ENCODE data around the gene OSBP2.

OSBP2 gene, protein sequence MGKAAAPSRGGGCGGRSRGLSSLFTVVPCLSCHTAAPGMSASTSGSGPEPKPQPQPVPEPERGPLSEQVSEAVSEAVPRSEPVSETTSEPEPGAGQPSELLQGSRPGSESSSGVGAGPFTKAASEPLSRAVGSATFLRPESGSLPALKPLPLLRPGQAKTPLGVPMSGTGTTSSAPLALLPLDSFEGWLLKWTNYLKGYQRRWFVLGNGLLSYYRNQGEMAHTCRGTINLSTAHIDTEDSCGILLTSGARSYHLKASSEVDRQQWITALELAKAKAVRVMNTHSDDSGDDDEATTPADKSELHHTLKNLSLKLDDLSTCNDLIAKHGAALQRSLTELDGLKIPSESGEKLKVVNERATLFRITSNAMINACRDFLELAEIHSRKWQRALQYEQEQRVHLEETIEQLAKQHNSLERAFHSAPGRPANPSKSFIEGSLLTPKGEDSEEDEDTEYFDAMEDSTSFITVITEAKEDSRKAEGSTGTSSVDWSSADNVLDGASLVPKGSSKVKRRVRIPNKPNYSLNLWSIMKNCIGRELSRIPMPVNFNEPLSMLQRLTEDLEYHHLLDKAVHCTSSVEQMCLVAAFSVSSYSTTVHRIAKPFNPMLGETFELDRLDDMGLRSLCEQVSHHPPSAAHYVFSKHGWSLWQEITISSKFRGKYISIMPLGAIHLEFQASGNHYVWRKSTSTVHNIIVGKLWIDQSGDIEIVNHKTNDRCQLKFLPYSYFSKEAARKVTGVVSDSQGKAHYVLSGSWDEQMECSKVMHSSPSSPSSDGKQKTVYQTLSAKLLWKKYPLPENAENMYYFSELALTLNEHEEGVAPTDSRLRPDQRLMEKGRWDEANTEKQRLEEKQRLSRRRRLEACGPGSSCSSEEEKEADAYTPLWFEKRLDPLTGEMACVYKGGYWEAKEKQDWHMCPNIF

DNA sequence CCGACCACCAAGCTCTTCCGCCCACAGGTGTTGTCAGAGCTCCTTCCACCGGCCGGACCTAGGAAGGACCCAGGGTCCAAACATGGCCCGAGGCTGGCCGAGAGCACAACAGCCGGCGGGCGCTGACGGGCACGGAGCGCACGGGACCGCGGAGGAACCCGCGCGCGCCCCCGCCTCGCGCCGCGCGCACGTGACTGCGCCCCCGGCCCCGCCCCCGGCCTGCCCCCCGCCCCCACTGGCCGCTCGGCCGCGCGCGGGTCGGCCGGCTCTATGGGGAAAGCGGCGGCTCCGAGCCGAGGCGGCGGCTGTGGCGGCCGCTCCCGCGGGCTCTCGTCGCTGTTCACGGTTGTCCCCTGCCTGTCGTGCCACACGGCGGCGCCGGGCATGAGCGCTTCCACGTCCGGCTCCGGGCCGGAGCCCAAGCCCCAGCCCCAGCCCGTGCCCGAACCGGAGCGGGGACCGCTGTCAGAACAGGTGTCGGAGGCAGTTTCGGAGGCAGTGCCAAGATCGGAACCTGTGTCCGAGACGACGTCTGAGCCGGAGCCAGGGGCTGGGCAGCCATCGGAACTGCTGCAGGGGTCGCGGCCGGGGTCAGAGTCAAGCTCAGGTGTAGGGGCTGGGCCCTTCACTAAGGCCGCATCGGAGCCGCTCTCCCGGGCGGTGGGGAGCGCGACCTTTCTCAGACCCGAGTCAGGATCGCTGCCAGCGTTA lies at the start of gene OSBP2:
OSBP2 (plus strand) TSS at position 235 of the 711 bp plus-strand sequence; CDS start at position 271, 36 bp downstream.
- no peak for TF ChIP-seq POLR2A (IDR thresholded peaks at IDR 0.05; ENCODE audit: low read depth, low read length)
- no peak for FAIRE-seq
- DNase-seq (ENCODE audit: insufficient read length, low spot score), result no peak

DNA sequence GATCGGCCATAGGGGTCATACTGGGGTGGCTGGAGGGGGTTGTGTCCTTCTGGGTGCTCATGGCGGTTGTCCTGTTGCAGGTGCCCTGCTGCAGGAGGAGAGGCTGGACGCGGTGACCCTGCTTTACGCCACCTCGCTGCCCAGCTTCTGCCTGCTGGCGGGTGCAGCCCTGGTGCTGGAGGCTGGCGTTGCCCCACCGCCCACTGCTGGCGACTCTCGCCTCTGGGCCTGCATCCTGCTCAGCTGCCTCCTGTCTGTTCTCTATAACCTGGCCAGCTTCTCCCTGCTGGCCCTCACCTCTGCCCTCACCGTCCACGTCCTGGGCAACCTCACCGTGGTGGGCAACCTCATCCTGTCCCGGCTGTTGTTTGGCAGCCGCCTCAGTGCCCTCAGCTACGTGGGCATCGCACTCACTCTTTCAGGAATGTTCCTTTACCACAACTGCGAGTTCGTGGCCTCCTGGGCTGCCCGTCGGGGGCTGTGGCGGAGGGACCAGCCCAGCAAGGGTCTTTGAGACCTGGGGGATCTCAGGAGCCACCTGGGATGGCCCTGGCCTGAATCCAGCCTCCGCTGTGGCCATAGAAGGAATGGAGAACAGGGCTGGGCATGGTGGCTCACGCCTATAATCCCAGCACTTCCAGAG lies 48.0 kb upstream of the OSBP2 start:
- FAIRE-seq, result no peak

DNA sequence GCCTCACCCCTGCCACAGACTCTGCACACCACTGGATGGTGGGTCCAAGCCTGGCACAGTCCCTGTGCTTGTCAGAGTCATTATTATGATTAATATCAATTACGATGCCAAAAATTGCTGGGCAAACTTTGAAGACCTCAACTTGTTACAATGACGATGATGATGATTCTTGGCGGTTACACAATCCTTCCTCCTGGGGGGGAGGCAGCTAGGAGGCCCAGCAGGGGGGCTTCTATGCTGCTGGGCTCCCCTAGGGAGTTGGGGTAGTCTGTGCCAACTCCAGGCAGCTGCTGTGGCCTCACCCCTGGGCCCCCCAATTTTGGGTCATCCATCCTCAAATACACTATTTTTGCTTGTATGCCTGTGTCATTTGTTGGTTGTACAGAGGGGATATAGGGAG lies 47.1 kb upstream of the OSBP2 start:
- no peak for TF ChIP-seq POLR2A (IDR thresholded peaks at IDR 0.05; ENCODE audit: low read depth, low read length)
- DNase-seq (ENCODE audit: insufficient read length, low spot score) (no peak), FAIRE-seq (no peak)

More for the DNA sequence above, 48.0 kb upstream of the OSBP2 start:
- DNase-seq (ENCODE audit: insufficient read length, low spot score), result no peak
- no peak for TF ChIP-seq POLR2A (IDR thresholded peaks at IDR 0.05; ENCODE audit: low read depth, low read length)

DNA sequence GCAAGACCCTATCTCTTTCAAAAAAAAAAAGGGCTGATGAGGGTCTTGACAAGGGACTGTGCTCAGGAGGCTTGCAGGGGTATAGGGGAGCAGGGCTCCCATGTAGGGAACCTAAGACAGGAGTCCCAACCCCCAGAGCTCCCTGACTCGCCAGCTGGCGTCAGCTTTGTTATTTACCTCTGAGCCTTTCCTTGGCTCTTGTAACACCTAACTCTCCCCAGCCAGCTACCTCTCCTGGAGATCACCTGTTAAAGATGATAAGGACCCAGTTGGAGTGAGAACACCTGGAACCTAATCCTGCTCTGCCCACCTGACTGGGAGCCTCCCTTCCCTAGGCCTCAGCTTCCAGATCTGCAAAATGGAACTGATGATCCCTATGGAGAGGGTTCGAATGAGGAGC lies 45.8 kb upstream of the OSBP2 start:
- DNase-seq (ENCODE audit: insufficient read length, low spot score), result no peak
- TF ChIP-seq POLR2A (IDR thresholded peaks at IDR 0.05; ENCODE audit: low read depth, low read length), result no peak
- no peak for FAIRE-seq

DNA sequence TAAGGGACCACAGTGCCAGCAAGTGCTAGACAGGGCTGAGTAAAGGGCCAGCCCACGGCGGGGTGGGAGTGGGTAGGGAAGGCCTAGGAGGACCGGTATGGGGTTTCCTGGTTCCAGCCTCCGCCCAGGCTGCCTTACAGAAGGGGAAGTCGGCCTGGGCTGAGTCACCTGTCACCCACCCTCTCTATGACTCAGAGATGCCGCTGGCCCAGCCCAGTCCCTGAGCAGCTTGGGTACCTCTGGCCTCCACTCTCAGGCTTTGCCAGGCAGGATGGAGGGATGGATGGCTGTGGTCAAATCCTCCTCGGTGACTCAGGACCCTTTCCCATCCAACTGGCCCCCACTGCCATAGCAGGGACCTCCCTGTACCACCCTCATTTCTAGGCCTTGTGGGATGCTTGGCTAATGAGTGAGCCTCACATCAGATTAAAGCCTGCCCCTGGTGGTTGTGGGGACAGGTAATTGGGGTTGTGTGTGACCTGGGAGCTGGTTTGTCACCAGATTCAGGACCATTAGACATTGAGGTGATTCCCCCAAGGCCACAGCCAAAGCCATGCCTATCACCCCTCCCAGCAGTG lies 45.2 kb upstream of the OSBP2 start:
- TF ChIP-seq POLR2A (IDR thresholded peaks at IDR 0.05; ENCODE audit: low read depth, low read length), result no peak
- peak; percentile 90 for DNase-seq (ENCODE audit: insufficient read length, low spot score)
- FAIRE-seq, result peak; percentile 88

DNA sequence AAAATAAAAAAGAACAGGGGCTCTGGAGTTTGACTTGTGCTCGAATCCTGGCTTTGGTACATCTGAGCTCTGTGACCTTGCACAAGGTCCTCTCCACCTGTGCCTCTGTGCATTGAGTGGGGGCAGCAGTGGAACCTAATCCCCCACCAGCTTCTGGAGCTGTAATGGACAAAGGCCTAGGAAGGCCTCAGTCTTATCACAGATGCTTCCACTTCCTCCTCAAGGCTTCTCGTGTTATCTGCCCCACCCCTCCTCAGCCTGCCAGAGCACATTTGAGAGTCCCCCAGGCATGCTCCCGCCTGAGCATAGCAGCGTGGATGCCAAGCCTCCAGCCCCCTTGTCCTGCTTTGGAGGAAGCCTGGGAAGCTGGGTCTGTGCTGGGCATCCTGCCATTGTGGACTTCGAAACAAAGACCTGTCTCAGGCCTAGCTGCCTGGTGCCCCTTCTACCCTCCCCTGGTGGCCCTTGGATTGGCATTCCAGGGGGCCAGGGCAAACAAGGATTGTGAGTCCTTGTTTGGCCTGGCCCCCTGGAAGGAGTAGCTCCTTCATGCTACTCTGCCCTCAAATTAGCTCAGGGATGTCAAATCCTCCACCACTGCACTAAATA lies 44.1 kb upstream of the OSBP2 start:
- TF ChIP-seq POLR2A (IDR thresholded peaks at IDR 0.05; ENCODE audit: low read depth, low read length), result no peak
- DNase-seq (ENCODE audit: insufficient read length, low spot score), result no peak
- FAIRE-seq, result no peak

DNA sequence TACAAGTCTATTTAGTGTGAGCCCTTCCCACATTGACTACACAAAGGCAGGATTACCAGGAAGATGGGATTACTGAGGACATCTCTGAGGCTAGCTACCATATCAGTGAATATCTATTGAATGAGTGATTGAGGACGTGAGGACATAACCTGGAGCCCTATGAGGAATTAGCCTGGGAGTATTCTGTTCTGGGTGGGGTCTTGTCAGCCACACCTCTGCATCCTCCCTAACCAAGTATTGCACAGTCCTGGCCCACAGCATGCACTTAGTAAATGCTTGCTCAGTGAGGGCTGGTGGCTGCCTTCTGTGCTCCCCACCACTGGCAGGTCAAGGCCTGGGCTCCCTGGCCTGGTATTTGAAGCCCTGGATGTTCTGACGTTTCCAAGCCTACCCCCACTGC lies 41.8 kb upstream of the OSBP2 start:
- DNase-seq (ENCODE audit: insufficient read length, low spot score) (no peak), FAIRE-seq (no peak)
- TF ChIP-seq POLR2A (IDR thresholded peaks at IDR 0.05; ENCODE audit: low read depth, low read length), result no peak

DNA sequence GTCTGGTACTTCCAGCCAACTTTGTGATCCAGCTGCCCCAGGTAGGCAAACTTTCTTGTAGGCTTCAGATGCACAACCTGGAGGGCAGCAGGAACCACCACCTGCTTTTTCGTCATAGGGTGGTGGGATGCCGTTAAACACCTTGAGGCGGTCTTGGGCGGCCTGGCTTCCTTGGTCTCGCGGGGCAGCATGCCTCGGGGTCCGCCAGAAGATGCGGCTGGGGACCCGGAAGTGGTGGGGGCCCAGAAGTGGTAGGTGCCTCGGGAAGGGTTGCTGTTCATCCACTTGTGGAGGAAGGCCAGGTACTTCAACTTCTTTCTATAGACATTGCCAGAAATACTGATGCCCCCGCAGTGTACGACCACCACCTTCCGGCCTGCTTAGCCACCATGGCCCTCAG lies 40.3 kb upstream of the OSBP2 start:
- no peak for TF ChIP-seq POLR2A (IDR thresholded peaks at IDR 0.05; ENCODE audit: low read depth, low read length)
- DNase-seq (ENCODE audit: insufficient read length, low spot score) (no peak), FAIRE-seq (no peak)

DNA sequence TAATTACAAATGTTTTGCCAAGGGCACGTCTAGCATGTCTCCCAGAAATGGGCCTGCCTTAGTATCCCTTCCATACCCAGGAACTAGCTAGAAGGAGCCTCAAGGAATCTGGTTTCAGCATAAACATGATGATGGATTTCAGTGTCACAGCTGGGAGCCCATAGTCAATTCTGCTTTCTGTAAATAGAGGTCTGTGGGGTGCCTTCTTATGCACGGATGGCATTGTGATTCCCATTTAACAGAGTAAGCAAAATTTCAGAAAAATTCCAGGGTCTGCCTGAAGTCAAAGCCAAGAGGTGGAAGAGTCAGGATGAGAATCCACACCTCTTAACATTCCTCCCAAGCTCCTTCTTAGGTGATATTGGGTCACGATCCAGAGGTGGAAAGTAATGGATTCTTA lies 39.1 kb upstream of the OSBP2 start:
- TF ChIP-seq POLR2A (IDR thresholded peaks at IDR 0.05; ENCODE audit: low read depth, low read length), result no peak
- DNase-seq (ENCODE audit: insufficient read length, low spot score) (no peak), FAIRE-seq (no peak)

DNA sequence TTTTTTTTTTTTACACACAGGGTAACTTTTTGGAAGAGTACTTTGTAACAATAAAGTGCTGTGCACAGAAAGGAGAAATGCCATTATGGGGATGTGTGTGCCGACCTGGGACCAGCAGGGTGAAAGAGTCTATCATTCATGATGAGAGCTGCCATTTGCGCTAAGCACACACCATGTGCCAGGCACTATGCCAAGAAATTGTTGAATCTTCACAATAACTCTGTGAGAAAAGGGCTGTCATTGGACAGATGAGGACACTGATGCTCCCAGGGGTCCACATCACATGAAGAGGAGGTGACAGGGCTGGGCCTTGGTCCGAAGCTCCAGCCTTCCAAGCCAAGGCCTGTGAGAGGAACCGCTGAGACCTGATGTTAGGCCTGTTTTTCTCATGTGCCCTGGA lies 32.6 kb upstream of the OSBP2 start:
- FAIRE-seq (no peak), DNase-seq (ENCODE audit: insufficient read length, low spot score) (no peak)
- no peak for TF ChIP-seq POLR2A (IDR thresholded peaks at IDR 0.05; ENCODE audit: low read depth, low read length)

DNA sequence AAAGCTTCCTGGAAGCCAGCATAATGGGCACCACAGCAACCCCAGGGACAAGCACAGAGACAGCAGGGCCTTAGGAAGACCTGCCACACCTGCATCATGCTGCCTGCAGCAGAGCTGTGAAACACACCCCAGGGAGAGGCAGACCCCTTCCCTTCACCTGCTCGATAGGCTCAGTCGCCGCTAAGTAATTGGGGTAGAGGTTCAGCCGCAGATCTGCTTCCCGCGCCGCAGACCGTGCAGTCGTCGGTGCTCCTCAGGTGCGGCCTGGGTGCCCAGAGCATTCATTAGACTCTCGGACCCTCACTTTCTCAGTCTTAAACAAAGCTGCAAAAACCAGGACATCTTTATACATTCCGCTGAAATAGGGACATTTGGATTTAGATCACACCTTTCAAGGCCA lies 29.9 kb upstream of the OSBP2 start:
- TF ChIP-seq POLR2A (IDR thresholded peaks at IDR 0.05; ENCODE audit: low read depth, low read length), result no peak
- DNase-seq (ENCODE audit: insufficient read length, low spot score) (no peak), FAIRE-seq (no peak)

DNA sequence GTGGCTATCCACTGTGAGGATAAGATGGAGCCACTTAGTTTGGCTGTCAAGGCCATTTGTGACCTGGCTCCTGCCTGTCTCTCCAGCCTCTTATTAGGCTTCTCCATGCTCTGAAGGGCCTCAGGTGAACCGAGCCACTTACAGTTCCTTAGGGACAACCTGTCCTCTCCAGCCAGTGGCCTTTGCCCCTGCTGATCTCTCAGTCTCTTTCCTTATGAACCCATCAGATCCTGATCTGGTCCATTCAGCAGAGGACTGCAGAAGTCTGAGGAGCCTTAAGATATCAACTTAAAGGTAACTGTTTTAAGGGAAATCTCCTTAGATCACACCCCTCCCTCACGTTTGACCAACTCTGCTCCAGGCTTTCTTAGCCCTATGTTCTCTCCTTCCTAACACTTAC lies 29.4 kb upstream of the OSBP2 start:
- FAIRE-seq (no peak), DNase-seq (ENCODE audit: insufficient read length, low spot score) (no peak)
- no peak for TF ChIP-seq POLR2A (IDR thresholded peaks at IDR 0.05; ENCODE audit: low read depth, low read length)

DNA sequence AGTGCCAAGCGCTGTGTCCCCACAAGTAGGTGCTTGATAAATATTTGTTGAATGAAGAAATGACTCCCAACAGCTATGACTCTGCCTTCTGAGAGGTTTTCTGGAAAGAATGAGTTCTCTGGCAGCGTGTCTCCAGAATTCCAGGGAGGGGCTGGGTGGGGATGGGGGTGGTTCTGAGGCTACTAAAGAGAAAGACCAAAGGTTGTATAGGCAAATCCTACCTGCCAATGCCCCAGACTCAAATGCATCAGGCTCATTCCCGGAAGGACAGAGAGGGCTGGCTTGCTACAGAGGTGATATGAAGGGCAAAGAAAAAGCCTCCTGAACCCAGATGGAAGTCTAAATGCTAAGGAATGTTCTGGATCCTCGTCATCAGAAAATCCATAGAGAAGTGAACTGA lies 28.9 kb upstream of the OSBP2 start:
- DNase-seq (ENCODE audit: insufficient read length, low spot score) (no peak), FAIRE-seq (no peak)
- no peak for TF ChIP-seq POLR2A (IDR thresholded peaks at IDR 0.05; ENCODE audit: low read depth, low read length)
